NCI-H2227 (cell line): ENCODE measurements around the gene PHETA1.
"Not testable (repeated sequence)": the region's sequence is repeated elsewhere in the genome, so short reads cannot be mapped to it uniquely, and the experiment has no call there.

Experiments
- DNase-seq: peaks from one replicate; lab custom pipeline; 2025; ENCODE audit not compliant: unreplicated experiment; lab: John Stamatoyannopoulos, UW

Gene PHETA1

GRCh38 chr12:111405859-111406473 is 37.1 kb upstream of the PHETA1 start, which contains the start of gene SH2B3:
SH2B3 (plus strand) TSS chr12:111405923; CDS start chr12:111418146, 12,223 bp downstream.
- peak; percentile 84 for DNase-seq

GRCh38 chr12:111405149-111405858 is 36.4 kb upstream of the PHETA1 start:
- peak; percentile 97 for DNase-seq

- DNase-seq: peak; percentile 33
Observed at GRCh38 chr12:111404362-111405148, 35.7 kb upstream of the PHETA1 start.

- DNase-seq: not testable (repeated sequence)
Observed at GRCh38 chr12:111402490-111402824, 33.6 kb upstream of the PHETA1 start.

- DNase-seq: no peak
Observed at GRCh38 chr12:111401167-111401605, 32.3 kb upstream of the PHETA1 start.

DNA sequence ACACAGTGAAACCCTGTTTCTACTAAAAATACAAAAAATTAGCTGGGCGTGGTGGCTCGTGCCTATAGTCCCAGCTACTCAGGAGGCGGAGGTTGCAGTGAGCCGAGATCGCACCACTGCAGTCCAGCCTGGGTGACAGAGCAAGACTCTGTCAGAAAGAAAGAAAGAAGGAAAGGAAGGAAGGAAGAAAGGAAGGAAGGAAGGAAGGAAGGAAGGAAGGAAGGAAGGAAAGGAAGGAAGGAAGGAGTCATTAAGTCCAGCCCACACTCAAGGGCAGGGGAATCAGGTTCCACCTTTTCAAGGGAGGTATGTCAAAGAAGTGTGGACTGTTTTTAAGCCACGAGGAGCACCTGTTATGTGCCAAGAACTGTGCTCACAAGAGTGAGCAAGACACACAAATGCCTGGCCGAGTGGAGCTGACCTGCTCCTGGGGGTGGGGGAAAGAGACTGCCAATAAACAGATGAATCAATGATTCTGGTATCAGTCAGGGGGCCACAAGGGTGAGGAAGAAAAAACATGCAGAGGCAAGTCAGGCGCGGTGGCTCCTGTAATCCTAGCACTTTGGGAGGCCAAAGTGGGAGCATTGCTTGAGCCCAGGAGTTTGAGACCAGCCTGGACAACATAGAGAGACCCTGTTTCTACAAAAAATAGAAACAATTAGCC is 31.0 kb upstream of the PHETA1 start:
- not testable (repeated sequence) for DNase-seq

GRCh38 chr12:111398530-111398929 is 29.6 kb upstream of the PHETA1 start:
- no peak for DNase-seq

DNA sequence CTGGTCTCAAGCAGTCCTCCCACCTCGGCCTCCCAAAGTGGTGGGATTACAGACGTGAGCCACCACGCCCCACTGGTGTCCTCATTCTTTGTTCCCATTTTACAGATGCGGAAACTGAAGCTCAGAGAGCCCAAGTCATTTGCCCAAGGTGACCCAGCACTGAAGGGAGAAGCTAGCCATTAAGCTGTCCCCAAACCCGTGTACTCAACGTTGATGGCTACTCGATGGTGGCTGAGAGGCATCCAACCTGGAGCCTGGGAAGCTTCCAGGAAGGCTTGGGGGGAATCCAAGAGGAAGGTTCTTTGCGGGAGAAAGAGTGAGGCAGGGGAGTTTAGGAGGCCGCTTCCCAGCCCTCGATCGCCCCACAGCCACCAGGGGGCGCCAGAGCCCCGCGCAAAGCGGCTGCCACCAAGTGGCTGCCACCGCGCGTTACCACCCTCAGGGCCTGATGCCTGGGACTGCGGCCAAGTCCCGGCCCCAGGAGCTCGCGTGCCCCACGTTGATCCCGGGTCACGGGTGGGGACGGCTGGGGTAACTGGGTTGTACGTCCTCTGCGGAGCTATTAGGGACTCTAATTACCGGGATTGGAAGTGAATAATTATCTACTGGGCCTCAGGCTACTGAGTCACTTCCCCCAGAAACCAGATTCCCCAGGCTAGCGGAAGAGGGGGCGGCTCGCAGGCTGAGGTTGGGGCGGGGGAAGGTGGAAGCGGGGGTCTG is 28.0 kb upstream of the PHETA1 start:
- DNase-seq: peak; percentile 87

- not testable (repeated sequence) for DNase-seq
Observed at GRCh38 chr12:111396271-111396670, 27.4 kb upstream of the PHETA1 start.

DNA sequence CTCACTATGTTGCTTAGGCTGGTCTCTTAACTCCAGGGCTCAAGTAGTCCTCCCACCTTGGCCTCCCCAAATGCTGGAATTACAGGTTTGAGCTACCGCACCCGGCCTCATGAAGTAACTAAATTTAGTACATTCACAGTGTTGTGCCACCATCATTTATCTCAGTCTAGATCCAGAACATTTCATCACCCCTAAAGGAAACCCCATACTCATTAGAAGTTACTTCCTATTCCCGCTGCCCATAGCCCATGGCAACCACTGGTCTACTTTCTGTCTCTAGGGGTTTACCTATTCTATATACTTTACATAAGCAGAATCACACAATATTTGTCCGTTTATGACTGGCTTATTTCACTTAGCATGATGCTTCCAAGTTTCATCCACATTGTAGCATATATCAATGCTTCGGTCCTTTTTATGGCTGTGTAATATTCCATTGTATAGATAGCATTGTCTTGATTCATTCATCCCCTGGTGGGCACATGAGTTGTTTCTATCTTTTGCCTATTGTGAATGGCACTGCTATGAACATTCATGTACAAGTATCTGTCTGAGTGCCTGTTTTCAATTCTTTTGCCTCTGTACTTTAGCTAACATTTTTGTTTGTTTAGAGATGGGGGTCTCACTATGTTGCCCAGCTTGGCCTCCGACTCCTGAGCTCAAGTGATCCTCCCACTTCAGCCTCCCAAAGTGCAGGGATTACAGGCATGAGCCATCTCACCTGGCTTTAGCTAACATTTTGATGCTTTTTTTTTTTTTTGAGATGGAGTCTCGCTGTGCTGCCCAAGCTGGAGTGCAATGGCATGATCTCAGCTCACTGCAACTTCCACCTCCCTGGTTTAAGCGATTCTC is 26.7 kb upstream of the PHETA1 start:
- no peak for DNase-seq

DNA sequence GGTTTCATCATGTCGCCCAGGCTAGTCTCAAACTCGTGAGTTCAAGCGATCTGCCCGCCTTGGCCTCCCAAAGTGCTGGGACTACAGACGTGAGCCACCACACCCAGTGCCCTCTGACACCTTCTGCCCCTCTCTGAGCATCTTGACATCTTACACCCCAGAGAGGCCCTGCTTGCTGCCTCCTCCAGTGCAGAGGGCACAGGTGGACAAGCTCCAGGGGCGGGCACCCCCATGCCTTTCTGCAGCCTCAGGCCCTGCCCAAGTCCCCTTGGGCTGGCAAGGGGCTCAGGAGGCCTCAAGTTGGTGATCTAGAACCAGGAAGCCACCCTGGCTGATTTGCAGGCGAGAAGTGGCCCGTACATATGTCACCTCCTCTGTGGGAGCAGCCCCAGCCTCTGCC is 25.6 kb upstream of the PHETA1 start:
- no peak for DNase-seq

GRCh38 chr12:111393700-111394300 is 24.9 kb upstream of the PHETA1 start:
- no peak for DNase-seq

- no peak for DNase-seq
Observed at GRCh38 chr12:111390910-111391309, 22.0 kb upstream of the PHETA1 start.

DNA sequence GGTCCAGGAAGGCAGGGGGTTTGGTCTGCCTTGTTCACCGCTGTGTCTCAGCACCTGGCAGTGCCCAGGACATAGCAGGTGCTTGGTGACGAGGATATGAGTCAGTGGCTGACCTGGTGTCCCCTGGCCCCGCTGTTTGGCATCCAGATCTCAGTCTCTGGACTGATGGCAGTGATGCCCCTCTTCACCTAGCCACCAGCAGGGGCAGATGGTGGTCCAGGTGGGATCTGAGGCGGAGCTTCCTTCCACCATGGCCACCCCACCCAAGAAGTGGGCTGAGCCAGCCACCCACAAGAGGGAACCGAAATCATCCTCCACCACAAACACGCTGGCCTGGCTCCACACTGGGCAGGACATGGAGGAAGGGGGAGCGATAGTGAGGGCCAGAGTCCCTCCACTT is 20.7 kb upstream of the PHETA1 start:
- no peak for DNase-seq

- DNase-seq: no peak
Observed at GRCh38 chr12:111387747-111388323, 18.9 kb upstream of the PHETA1 start.

GRCh38 chr12:111386885-111387284 is 18.0 kb upstream of the PHETA1 start:
- peak; percentile 31 for DNase-seq

GRCh38 chr12:111384596-111384995 is 15.7 kb upstream of the PHETA1 start:
- no peak for DNase-seq

GRCh38 chr12:111379942-111380554 is 11.2 kb upstream of the PHETA1 start:
- no peak for DNase-seq

GRCh38 chr12:111377440-111377839 is 8.5 kb upstream of the PHETA1 start:
- no peak for DNase-seq
